Stimulated activated CD4-positive, alpha-beta T cell treated with anti-CD3 and anti-CD28 coated beads, TNF-alpha, amount 100 ng/mL, for 4 hours (primary cell): ENCODE results near the gene CASP4.
"Not testable (repeated sequence)": the region's sequence is repeated elsewhere in the genome, so short reads cannot be mapped to it uniquely, and the experiment has no call there.

Experiments used
- DNase-seq, 3 experiments: peaks; one replicate each; pipeline ENCODE4 v3.0.0-alpha.2; 2020; ENCODE audit warnings: low read depth in 3 of 3

Gene CASP4

DNA sequence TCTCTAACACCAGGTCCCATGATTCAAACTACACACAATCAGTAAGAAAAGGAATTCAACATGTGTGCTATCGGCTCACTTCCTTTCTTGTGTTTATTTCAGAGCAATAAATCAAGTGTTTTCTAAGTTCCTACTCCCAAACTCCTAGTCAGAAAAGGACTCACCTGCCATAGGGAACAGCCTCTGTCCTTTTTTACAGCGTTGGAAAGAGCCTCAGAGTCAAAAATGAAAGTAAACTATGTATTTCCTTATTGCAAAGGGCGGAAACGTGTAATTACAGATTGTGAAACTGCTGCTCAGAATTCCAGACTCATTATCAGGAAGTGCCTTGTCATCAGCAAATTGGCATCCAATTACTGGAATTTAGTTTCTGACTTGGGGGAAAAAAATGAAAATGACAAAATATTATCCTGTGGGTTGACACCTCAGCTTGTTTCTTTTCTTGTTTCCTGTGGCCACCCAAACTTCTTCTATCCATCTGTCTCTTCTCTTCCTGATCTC, at the start of gene CASP4:
Gene CASP4 (minus strand): TSS at position 220 of the 501 bp plus-strand sequence. CDS start 49 bp downstream, at position 171.
- no peak for DNase-seq

DNA sequence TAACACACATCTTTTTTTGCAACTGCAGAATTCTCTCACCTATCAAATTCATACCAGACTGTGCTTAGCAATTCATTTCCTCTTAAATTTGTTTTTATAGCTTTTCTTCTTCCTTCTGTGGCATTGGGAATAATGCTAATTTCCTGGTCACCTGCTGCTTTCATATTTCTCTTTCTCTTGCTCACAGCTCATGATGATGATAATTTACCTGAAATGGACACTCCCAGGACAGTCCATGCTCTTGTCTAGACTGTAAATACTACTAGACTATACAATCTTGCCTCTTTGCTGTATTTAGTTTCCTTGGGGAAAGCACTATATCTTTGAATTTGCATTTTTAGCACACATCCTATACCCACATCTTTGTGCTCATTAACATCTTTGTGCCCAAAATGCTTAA, 39.1 kb upstream of the CASP4 start:
- DNase-seq, result no peak

DNA sequence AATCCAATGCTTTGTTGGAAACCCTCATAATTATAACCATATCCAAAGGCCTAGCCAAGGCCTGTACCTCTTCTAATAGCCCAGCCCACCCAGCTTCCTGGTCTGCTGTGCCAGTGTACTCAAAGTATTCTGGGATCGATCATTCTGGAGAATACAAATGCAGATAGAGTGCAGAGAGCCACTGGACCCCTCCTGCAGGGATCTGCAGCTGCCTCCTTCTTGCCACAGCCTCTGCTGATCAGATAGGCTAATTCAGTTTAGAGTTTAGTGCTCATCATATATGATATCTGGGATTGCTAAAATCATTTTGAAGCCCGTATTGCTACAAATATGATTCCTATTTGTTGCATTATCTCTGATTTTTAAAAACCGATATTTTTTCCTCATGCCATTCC, 37.1 kb upstream of the CASP4 start:
- no peak for DNase-seq

DNA sequence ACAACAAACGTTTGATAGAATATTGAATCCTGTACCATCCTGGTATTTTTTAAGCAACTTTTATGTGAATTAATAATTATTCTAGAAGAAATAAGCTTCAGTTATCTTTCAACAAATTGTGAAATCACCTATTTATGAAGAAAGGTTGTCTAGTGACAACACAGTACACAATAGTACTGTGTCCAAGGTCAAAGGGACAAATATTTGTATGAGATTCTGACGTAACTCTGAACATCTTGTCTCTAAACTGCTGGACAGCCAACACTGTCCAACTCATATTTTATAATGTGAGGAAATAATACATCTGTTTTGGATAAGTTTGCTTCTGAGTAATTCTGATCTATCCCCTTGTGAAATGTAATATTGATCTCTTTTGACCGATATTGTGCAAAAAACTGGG, 35.6 kb upstream of the CASP4 start:
- no peak for DNase-seq

DNA sequence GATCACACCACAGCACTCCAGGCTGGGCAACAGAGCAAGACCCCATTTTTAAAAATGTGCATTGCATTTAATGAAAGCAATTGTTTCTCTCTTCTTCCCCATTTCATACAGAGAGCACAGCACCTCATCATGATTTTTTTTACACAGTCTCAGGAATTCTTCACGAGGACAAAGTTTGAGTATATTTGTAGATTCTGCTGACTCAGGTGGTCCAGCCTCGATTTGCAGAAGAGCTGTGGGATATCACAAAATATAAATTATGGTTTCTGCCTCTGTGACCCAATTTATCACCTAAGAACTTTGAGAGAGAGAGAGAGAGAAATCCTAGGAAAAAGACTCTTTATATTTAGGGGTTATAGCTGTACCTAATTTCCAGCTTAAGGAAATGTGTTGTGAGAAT, 34.8 kb upstream of the CASP4 start:
- DNase-seq, result no peak

- peak; percentile 13 to 17 (median 15) for DNase-seq
Observed at GRCh38 chr11:105000797-105001196, 32.4 kb upstream of the CASP4 start.

- DNase-seq, result no peak
Observed at GRCh38 chr11:105000167-105000566, 31.8 kb upstream of the CASP4 start.

- no peak for DNase-seq
Observed at GRCh38 chr11:104999721-105000120, 31.3 kb upstream of the CASP4 start.

- DNase-seq, result no peak
Observed at GRCh38 chr11:104997288-104997687, 28.9 kb upstream of the CASP4 start.

GRCh38 chr11:104995001-104995408, 26.6 kb upstream of the CASP4 start:
- no peak for DNase-seq

GRCh38 chr11:104992781-104993180, 24.4 kb upstream of the CASP4 start:
- no peak for DNase-seq

DNA sequence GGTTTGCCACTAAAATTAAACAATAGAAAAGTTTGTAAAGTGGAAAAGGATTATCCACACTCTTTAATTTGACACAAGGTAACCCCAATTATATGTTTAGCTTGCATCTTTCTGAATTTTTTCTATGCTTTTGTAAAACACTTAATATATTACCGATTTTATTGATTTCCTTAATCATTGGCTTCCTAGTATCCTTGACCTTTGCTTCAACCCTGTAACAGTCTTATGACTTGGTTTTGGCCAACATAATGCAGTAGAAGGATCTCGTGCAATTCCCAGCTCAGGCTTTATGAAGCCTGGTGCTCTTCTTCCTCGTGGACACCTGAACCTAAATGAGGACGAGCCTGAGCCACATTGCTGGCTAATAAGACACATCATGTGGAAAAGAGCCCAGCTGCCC, 23.6 kb upstream of the CASP4 start:
- no peak for DNase-seq

GRCh38 chr11:104984808-104985207, 16.4 kb upstream of the CASP4 start:
- DNase-seq, result no peak

GRCh38 chr11:104979839-104980238, 11.5 kb upstream of the CASP4 start:
- no peak for DNase-seq

- no peak for DNase-seq
Observed at GRCh38 chr11:104973616-104974015, 5.2 kb upstream of the CASP4 start.

- DNase-seq, result not testable (repeated sequence)
Observed at GRCh38 chr11:104972924-104973323, 4.5 kb upstream of the CASP4 start.

DNA sequence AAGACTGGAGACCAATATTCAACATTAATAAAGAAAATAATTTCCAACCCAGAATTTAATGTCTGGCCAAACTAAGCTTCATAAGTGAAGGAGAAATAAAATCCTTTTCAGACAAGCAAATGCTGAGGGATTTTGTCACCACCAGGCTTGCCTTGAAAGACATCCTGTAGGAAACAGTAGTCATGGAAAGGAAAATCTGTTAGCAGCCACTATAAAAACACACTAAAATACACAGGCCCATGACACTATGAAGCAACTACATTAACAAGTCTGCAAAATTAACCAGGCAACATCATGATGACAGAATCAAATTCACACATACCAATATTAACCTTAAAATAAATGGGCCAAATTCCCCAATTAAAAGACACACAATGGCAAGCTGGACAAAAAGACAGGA, 2.4 kb upstream of the CASP4 start:
- no peak for DNase-seq

DNA sequence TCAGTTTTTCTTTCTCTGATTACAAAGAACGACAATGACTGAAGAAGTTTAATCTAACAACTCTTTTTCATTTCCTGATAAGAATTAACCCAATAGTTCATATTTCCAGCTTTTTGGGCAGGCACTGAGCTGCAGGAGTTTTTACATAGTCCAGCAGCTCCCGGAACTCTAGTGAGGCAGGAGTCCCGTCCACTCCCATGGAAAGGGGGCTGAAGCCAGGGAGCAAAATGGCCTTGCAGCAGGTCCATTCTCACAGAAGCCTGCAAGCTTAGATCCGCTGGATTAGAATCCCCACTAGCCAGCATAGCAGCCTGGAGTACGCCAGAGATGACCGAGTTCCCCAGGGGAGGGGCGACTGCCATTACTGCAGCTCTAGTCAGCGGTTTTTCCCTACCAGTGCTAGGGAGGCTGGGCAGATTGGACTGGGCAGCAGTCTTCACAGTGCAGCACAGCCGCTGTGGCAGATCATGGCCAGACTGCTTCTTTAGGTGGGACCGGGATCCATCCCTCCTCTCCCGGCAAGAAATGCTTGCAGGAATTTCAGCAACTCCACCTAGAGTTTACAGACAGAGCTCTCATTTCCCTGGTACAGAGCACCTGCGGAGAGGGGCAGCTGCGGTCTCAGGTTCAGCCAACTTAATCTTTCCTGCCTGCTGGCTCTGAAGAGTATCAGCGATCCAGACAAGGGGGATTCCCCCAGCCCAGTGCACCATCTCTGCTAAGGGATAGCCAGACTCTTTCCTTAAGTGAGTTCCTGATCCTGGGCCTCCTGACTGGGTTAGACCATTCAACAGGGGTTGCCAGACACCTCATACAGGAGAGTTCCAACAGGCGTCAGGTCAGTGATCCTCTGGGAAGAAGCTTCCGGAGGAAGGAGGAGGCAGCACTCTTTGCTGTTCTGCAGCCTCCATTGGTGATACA, 742 bp upstream of the CASP4 start:
- no peak for DNase-seq

DNA sequence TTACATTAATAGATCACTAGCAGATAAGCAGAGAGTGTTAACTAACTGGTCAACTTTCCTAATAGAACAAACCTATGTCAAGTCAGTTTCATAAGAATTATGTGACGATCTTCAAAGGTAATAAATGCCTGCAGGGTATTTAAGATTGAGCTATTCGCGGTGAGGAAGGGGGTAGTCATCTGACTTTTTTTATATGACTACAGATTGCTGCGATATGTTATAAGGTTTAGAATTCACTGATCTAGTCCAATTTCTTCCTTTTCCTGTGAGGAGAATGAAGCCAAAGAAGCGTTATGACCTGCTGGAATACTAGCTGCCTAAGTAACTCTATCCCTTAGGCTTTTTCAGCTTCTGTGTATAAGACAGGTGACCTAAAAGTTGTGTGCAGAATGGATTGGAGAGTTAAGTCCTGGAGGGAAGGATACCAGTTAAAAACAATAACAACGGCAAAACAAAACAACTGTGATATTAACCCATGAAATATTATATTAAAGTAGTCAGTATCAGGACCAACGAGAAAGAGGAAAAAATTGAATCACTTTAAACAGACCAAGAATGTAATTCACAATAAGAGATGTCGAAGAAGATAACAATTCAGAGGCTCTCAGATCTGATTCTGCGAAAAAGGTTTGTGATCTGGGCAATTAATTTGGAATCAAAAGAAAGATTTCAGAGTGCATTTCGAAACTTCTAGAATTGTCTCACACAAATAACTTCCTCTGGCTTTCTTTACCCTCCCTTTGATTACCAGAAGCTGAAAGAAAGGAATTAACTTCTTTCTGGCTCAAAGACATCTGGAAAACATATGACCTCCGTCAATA, 630 bp downstream of the CASP4 start:
- no peak for DNase-seq

- DNase-seq, result no peak
Observed at GRCh38 chr11:104965735-104966134, 2.6 kb downstream of the CASP4 start.

GRCh38 chr11:104964247-104964646, 4.1 kb downstream of the CASP4 start:
- DNase-seq, result no peak

DNA sequence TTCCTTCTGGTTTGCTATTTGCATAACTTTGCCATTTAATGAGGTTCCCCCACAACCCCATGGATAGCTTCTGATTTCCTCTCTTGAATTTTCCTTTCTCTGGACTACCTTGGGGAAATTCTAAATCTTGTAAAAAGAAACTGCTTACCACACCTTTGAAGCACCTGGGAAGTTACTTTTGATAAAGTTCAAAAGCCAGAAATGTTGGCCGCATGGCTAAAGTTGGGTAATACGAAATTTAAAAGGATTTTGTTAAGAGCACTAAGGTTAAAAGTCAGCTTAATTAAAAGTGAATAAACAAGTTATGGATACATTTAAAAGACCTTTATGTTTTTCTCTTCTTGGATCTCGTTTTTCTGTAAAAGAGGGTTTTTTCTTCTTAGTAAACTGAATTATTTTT, 5.5 kb downstream of the CASP4 start:
- no peak for DNase-seq

DNA sequence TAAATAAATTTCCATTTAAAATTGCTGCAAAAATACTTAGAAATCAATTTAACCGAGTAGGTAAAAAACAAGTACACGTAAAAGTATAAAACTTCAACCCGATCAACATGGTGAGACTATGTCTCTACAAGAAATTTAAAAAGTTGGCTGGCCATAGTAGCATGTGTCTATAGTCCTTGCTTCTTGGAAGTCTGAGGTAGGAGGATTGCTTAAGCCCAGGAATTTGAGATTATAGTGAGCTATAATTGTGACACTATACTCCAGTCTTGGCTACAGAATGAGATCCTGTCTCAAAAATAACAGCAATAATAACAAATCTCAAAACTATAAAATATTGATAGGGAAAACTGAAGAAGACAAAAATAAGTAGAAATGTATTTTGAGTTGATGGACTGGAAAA, 11.1 kb downstream of the CASP4 start:
- no peak for DNase-seq
